HK-2 (cell line): ENCODE measurements around the gene CDH20.

Experiments used
- DNase-seq: peaks from one replicate; pipeline ENCODE4 v3.0.0-alpha.2; 2018; ENCODE audit not compliant: unreplicated experiment

CDH20 gene

DNA sequence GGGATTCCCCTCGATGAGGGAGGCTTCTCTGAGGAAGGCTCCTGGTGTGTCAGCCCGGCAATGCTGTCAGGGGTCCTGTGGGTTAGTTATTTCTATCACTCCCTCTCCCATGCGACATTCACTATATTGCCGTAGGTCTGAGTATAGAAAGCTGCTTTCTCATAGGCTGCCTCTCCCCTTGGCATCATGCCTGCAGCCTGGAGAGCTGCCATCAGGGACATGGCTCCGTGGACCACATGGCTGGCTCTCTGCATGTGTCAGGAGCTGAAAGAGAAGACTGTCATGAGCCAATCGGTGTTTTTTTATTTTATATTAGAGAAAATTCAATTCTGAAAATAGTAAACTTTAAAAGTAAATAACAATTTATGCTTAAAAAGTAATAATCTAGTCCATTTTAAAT lies 198.0 kb downstream of the CDH20 start:
- no peak for DNase-seq

DNA sequence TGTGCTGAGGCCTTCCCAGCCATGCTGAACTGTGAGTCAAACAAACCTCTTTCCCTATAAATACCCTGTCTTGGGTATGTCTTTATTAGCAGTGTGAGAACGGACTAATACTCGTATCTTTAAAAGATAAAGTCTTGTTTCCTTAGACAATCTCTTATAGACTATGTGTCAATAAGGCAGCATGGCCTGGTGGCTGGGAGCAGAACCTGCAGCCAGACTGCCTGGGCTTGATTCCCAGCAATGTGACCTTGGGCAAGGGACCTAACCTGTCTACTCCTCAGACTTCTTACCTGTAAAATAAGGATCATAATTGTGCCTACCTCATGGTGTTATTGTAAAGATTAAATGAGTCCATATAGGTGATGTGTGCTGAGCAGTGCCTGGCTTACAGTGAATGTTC lies 198.7 kb downstream of the CDH20 start:
- DNase-seq = no peak

DNA sequence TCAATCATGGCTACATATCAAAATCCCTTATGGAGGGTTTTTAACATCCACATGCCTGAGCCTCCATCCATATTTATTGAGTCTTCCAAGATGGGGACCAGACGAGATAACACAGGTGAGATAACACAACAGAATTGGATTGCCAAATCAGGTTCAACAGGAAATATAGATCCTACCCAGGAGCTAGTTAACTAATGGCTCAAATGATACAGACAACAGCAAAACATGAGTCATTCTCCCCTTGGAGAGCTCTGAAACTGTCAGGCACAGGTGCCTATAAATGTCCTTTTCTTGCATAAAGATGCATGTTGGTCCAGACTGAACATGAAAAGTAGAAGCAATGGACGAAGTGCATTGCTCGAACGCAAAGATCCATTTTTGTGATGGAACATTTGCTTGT lies 202.2 kb downstream of the CDH20 start:
- DNase-seq = no peak

DNA sequence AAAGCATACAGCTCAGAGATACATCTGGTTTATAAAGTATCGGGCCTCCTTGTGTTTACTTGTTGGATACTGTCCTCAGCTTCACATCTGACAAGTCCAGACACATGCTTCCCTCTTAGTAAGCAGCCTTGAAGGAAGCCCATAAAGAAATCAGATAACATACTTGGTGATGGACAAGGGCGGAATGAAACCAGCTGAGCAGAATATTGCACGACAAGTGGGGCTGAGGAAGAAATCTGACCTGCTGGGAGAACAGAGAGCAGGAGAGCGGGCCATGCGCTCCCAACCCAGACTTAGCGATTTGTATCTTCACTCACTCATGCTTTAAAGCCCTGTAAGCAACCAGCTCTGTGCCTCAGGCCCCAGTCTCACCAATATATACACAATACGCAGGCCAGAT lies 208.4 kb downstream of the CDH20 start:
- no peak for DNase-seq

DNA sequence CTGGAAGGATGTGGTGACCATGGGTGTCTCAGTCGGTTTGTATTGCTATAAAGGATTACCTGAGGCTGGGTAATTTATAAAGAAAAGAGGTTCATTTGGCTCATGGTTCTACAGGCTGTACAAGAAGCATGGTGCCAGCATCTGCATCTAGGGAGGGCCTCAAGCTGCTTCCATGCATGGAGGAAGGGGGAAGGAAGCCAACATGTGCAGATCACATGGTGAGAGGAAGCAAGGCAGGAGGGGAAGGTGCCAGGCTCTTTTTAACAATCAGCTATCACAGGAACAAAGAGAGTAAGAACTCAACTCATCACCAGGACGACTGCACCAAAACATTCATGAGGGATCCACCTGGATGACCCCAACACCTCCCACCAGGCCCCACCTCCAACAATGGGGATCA lies 209.4 kb downstream of the CDH20 start:
- DNase-seq = no peak

DNA sequence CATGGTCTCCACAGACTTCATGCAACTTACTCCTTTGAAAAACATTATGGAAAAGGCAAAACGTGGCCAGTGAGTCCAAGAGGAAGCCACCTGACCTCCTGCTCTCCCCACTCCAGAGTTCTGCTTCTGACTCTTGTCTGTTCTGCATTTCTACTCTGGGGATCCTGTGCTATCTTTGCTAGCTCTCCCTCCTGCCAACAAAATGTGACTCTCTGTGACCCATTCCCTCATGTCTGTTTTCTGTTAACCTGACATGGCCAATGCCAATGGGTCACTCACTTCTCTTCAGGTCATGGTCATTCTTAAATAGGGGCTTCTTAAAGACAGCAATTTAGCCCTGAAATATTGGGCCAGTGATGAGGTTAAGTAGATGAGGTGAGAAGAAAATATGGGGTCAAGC lies 210.3 kb downstream of the CDH20 start:
- DNase-seq = no peak

DNA sequence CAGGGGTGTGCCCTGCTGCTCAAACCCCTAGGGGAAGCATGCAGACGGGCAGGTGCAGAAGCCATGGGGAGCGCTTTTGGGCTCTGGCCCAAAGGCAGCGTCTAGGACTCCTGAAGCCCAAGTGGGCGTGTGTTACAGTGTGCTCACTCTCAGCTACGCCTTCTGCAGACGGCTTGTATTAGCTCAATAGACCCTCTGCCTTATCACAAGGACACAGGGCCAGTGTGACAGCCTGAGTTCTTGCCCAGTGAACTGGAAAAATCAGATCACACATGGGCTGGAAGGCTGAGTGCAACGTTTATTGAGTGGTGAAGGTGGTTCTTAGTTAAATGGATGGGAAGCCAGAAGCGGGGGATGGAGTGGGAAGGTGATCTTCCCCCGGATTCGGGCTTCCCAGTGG lies 210.9 kb downstream of the CDH20 start:
- no peak for DNase-seq

DNA sequence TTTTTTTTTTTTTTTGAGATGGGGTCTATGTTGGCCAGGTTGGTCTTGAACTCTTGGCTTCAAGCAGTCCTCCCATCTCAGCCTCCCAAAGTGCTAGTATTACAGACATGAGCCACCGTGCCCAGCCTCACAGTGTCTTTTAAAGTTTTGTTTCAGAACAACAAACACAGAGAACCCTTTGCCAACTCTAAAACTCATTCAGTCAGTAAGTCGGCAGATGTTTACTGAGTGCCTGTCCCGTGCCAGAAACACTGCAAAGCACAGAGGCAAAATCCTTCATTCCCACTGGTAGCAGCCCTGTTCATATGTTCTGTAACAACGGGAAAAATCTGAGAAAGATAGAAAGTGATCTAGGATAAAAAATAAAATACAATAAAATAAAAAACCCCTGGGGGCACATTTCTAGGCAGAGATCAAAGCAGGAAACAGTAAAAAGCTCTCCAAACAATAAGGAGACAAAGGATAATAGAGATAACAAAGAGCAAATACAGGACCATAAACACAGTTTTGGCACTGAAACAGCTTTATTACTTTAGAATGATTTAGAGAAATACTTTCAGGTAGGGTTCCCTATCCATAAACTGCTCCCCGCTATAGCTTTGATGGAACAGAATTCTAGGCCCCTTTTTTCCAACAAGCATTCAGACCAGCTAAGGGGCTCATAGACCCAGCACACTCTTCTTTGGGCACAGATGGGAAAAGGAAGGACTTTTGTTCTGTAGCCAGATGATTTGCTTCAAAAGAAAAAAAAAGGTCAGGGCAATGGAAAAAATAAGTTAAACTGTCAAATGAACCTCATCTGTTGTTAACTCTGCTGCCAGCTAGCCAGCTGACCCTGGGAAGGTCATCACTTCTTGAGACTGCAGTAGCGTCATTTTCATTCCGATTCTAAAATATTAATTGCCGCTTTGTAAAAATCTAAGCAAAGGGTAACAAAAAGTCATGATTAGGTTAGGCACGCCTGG lies 212.3 kb downstream of the CDH20 start:
- no peak for DNase-seq

DNA sequence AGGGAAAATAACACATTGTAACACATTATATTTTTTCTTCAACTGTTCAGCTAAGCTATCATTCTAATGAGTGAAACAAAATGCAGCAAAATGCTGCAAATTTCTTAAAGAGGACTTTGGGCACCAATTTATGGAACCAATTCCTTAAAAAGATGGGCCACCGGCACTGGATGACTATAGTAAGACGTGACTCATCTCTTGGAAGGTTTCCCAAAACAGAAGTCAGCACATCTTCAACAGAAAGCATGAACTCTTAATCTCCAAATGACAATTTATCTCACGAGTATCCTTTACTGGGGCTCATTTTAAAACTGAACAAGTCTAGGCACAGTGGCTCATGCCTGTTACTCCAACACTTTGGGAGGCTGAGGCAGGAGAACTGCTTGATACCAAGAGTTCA lies 213.4 kb downstream of the CDH20 start:
- no peak for DNase-seq

DNA sequence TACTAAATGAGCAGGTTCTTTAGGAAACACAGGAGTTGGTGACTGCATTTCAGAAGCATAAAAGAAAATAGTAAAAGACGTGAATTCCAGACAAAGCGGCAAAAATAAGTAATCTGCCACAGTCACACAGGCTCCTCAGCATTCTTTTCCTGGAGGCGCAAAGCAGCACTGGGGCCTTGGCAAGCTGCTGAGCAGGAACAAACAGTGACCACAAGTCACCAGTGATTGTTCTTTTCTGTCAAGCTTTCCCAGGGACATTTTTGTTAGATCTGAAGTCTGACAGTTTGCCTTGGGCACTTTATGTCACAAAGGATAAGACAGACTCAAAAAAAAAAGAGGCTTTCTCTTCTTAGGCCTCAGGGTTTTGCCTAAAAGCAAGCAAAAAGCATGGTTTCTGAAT lies 216.2 kb downstream of the CDH20 start:
- DNase-seq = no peak

DNA sequence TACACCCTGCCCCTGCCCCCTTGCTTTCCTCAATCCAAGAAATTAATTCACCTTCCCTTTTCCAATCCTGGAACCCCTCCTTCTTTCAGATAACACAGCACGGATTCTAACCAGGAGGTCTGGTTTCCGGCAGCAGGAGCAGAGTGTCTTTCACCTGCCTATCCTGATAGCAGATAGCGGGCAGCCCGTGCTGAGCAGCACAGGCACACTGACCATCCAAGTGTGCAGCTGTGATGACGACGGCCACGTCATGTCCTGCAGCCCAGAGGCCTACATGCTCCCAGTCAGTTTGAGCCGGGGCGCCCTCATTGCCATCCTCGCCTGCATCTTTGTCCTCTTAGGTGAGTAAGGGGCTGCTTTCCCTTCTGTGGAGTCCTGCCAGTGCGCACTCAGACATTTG lies 216.7 kb downstream of the CDH20 start:
- no peak for DNase-seq

DNA sequence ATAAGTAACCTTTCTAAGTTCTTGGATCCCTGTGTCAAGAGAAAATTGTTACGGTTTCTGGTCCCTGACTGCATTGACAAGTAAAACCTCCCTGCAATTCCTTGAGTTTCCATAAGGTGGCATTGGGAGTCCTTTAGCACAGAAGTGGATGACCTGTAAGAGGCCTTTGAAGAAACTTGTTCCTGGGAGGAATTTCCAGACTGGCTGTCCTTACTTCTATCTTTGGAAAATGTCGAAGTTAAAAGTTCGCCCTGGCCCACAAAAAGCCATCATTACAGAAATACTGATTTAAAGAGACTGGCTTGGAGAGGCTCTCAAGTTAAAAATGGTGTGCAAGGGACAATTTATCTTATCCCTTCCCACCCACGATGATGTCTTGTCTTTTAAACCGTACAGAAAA lies 218.4 kb downstream of the CDH20 start:
- peak; percentile 20 for DNase-seq

DNA sequence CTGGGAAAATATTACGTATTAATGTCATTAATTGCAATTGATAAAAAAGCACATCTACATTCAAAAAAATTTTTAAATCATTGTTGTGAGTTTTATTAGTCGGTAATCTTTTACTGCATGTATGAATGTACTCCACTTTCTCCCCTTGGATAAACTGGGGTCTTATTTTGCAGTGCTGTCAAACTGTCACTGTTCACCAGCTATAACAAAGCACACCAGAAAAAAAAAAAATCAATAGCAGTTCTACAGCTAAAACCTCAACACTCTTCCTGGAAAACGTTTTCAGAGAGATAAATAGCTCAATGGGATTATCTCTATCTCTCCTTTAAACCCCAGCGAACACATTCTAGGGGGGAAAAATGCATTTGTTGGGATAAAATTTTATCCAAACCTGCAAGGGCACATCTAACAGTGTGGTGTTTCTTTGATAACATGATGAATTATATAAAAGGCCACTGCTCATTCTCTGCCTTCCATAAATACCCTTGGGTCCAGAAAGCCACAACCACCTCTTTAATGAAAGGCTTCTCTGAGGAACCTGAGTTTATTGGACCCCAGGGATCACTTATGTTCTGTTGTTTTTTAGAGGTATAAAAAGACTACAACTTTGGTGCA lies 219.9 kb downstream of the CDH20 start:
- no peak for DNase-seq

DNA sequence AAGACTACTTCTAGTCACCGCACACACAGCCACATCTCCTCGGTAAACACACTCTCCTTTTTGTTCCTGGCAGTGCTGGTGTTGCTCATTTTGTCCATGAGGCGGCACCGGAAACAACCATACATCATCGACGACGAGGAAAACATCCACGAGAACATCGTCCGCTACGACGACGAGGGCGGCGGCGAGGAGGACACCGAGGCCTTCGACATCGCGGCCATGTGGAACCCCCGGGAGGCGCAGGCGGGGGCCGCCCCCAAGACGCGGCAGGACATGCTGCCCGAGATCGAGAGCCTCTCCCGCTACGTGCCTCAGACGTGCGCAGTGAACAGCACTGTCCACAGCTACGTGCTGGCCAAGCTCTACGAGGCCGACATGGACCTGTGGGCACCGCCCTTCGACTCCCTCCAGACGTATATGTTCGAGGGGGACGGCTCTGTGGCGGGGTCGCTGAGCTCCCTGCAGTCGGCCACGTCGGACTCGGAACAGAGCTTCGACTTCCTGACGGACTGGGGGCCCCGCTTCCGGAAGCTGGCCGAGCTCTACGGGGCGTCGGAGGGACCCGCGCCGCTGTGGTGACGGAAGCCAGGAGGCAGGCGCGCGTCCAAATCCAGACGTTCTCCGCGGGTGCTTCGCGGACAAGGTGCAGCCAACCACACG lies 221.0 kb downstream of the CDH20 start:
- DNase-seq = no peak

DNA sequence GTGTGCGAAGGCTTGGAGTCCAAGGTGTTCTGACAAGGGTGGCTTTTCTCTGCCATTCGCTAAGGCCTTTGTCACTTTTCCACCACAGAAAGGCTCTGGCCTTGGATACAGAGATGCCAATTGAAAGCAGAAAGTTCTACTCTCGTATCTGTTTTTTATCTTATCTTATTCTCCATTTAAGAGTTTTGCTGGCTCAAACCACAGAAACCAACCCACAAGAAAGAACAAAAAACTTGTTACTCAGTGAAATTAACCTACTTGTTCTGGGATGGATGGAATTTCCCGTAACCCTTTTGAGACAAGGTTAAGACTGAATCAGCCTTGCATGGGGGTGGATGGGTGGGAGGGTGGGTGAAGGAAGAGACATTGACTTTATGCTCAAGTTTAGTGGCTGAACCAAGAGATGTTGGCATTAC lies 221.7 kb downstream of the CDH20 start:
- DNase-seq = no peak

DNA sequence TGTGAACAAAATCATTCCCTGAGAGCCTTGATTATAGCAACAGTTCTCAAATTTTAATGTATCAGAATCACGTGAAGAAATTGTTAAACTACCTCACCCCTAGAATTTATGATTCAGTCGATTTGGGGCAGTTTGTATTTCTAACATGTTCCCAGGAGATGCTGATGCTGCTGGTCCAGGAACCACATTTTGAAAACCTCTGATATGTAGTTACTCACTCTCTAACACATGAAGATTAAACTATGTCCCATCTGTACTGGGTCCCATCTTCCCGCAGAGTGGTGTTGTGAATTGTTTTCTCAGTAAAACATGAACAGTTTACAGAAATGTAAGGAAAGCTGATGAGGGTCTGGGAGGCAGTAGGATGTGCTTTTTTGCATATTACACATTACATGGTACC lies 223.1 kb downstream of the CDH20 start:
- no peak for DNase-seq

DNA sequence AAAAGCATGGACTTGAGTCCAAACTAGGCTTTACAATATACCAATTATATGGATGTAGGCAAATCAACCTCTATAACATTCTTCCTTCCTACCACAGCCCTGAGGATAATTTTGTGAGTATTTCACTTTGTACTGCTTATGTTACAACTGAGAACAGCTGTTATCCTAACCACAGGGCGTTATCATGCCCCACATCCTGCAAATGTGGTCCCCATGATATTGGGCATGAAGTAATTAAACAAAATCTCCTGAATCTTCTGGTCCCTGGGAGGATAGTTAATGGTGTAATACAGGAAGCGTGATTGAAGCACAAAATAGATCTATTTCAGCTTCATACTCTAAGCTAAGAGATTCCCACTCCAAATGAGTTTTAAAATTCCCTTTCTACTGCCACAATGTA lies 223.6 kb downstream of the CDH20 start:
- DNase-seq = no peak

DNA sequence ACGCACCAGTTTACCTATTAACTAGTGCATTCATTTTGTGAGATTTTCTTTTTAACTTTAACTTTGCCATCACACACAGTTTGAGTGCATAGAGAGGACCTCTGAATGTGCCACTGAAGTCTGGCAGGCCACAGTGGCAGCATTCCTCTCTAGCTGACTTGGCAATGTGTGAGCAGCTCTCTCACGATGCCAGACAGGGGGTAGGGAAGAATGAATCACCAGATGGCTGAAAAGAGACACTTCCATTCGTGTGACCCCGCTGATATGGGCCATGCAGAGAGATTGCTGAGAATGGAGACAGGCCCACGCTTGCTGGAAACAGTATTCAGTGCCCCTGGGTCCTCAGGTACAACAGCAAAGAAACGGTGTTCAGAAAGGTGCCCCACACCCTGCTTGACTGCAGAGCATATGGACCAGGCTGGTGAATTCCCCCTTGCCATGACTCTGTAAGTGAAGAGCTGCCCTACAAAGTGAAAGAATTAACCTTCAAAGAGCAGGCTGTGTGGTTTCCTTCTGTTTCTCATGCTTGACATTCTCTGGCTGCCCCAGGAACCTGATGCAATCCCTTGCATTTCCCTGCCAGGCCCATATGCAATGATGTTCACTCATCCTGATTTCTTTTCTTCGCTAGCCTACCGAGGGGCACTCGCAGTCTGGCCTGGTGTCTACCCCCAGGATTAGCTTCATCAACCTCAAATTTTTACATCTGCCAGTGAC lies 236.1 kb downstream of the CDH20 start:
- peak; percentile 61 for DNase-seq

DNA sequence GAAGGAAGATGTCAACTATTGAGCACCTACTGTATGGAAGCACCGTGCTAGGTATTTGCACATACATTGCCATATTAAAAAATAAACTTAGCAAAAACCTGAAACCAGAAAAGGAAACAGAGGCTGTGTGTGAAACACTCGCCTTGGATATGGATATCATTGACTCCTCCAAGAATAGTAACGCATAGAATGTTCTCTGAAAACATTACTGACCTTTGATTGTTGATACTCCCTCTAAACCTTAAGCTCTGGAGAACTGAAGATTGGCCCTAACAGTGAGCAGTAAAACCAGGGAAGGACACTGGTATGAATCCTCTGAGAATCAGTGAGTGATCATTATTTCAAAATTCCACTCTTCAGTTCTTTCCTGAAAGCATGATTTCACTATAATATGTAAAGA lies 236.8 kb downstream of the CDH20 start:
- DNase-seq = no peak

DNA sequence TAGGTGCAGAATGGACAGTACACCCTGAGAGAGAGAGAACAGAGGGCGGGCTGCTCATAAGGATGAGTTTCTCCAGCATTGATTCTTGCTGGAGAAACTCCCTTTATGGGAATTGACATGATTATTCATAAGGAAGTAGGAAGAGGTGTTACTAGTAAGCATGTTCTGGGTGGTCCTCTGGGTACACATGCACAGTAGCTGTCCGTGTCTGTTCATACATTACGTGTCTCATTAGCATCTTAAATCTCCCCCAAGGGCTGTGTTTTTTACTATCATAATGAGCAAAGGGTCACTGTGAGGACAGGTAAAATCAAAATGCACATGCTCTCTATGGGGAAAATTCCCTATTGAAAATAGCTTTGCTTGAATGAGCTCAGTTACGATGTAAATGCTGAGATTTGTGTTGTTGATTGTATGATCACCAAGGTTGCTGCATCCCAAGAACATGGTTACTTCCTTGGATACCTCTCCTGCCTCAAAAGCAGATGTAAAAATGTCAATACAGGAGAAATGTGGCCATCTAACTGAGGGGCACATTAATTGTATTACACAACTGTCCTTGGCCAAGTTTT lies 238.9 kb downstream of the CDH20 start:
- no peak for DNase-seq

DNA sequence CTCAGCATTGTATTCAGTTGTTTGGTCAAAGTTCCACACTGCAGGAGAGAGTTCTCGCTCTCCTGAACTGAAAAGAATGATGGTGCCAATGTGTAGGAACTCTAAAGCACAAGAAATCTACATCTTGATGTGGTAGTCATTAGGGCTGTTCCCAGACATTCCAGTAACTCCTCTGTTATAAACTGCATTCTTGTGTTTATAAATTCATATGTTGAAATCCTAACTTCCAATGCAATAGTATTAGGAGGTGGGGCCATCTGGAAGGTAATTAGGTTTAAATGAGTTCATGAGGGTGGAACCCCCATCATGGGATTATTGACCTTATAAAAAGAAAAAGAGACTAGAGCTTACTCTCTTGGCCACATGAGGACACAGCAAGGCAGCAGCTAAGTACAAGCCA lies 239.6 kb downstream of the CDH20 start:
- no peak for DNase-seq

DNA sequence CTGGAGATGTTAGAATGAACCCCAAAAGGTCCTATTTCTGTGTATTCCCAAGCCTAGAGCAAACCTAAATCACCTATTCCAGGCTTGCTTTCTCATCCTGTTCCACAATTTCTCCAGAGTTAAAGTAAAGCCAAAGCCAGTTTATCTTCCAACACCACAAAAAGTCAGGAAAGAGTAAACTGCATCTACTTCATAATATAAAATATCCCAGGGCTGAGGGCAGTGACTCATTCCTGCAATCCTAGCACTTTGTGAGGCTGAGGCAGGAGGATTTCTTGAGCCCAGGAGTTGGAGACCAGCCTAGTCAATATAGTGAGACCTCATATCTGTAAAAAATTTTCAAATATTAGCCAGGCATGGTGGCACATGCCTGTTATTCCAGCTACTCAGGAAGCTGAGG lies 241.4 kb downstream of the CDH20 start:
- DNase-seq = no peak
